Measurements from ENCODE around the gene DSCAM.

DNA sequence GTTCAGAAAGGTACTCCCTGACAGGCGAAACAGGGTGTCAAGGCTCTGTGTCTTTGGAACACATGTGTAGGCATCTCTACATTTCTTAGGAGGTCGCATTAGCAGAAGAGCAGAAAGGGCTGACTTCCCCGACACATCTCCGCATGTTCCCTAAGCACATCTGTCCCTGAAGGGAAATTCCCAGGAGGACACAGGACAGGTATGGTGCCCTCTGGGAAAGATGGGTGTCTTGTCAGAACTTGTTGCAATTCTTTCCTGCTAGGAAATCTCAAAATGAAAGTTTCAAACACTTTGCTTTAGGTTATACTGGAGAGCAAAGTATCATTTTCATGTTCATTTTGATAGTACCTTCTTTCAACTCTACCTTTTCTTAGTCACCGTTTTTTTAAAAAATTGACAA lies 2.0 kb downstream of the DSCAM start:
- TF ChIP-seq CTCF (IDR thresholded peaks at IDR 0.05; ENCODE audit: low read length) (no peak), EZH2 (IDR thresholded peaks at IDR 0.05; ENCODE audit: borderline replicate concordance, low read length) (no peak)

Measured in OCI-LY1 (cell line).